H1 (cell line): ENCODE results near the gene NR3C2.

Experiments used
- ATF2 ChIP-seq: IDR thresholded peaks from 2 replicates; pipeline ENCODE4 v1.6.1; 2012; ENCODE audit warnings: low read length, inconsistent platforms
- CTCF ChIP-seq, 3 experiments: IDR thresholded peaks; 1 replicate in 2 of 3; 2 replicates in 1 of 3; pipeline versions ENCODE4 v1.5.1 to v1.6.1; 2011; ENCODE audit warnings: low read length in 3 of 3, mild to moderate bottlenecking in 3 of 3, inconsistent platforms in 2 of 3, low read depth in 1 of 3, moderate library complexity in 1 of 3; ENCODE audit not compliant: insufficient read depth in 1 of 3; ENCODE audit errors: control extremely low read depth in 1 of 3
- EP300 ChIP-seq, 2 experiments: IDR thresholded peaks; 1 replicate in 1 of 2; 2 replicates in 1 of 2; pipeline ENCODE4 v1.6.1; 2011 to 2012; ENCODE audit warnings: low read depth in 2 of 2, low read length in 2 of 2, mild to moderate bottlenecking in 2 of 2, borderline replicate concordance in 1 of 2, inconsistent platforms in 1 of 2, moderate library complexity in 1 of 2
- GTF2F1 ChIP-seq: IDR thresholded peaks from 2 replicates; pipeline ENCODE4 v1.6.1; 2012; ENCODE audit warnings: low read depth, low read length, improper control_type of control experiment, borderline replicate concordance
- MAFK ChIP-seq: IDR thresholded peaks from 2 replicates; pipeline ENCODE4 v1.6.1; 2012; ENCODE audit warnings: low read depth, mild to moderate bottlenecking, improper control_type of control experiment, low read length
- POLR2A ChIP-seq, 2 experiments: IDR thresholded peaks; 1 replicate in 1 of 2; 2 replicates in 1 of 2; pipeline ENCODE4 v1.6.1; 2011; ENCODE audit warnings: low read depth in 2 of 2, low read length in 2 of 2, mild to moderate bottlenecking in 2 of 2; ENCODE audit errors: control extremely low read depth in 1 of 2
- RAD21 ChIP-seq, 2 experiments: IDR thresholded peaks in 1 of 2; conservative IDR thresholded peaks in 1 of 2; 2 replicates each; pipeline ENCODE4 v1.6.1; 2011; ENCODE audit warnings: low read depth in 2 of 2, low read length in 2 of 2, improper control_type of control experiment in 1 of 2, inconsistent platforms in 1 of 2, mild to moderate bottlenecking in 1 of 2, moderate library complexity in 1 of 2
- RFX5 ChIP-seq: IDR thresholded peaks from 2 replicates; pipeline ENCODE4 v1.6.1; 2011; ENCODE audit warnings: low read depth, low read length, improper control_type of control experiment, borderline replicate concordance
- SAP30 ChIP-seq: fragments of 300-600 bp; sonication (generic); IDR thresholded peaks from 2 replicates; pipeline ENCODE4 v1.7.1; 2012; ENCODE audit warnings: low read length, moderate library complexity, mild to moderate bottlenecking, inconsistent platforms; ENCODE audit not compliant: insufficient read depth, insufficient replicate concordance
- SP1 ChIP-seq: IDR thresholded peaks from 2 replicates; pipeline ENCODE4 v1.6.1; 2011; ENCODE audit warnings: low read depth, low read length
- TCF12 ChIP-seq: IDR thresholded peaks from 2 replicates; pipeline ENCODE4 v1.6.1; 2011; ENCODE audit warnings: low read depth, mild to moderate bottlenecking, low read length
- YY1 ChIP-seq: IDR thresholded peaks from 2 replicates; pipeline ENCODE4 v1.6.1; 2011; ENCODE audit warnings: low read depth, mild to moderate bottlenecking, low read length

GRCh38 chr4:148341980-148342800 lies 100.0 kb downstream of the NR3C2 start:
- TF ChIP-seq TCF12 (no peak), POLR2A (IDR thresholded peaks at IDR 0.05; ENCODE audit: control extremely low read depth in 1 of 2, low read depth in 2 of 2, low read length in 2 of 2) (no peak), ATF2 (no peak), GTF2F1 (no peak), RAD21 (IDR thresholded peaks at IDR 0.05 in 1 of 2, conservative IDR thresholded peaks at IDR 0.05 in 1 of 2; ENCODE audit: low read depth in 2 of 2, low read length in 2 of 2) (no peak; a peak in 1 of 4 replicates), CTCF (IDR thresholded peaks at IDR 0.05; ENCODE audit: control extremely low read depth in 1 of 3, insufficient read depth in 1 of 3, low read depth in 1 of 3, low read length in 3 of 3) (no peak), MAFK (no peak), SAP30 (no peak), YY1 (no peak), RFX5 (no peak), SP1 (no peak), EP300 (IDR thresholded peaks at IDR 0.05; ENCODE audit: borderline replicate concordance in 1 of 2, low read depth in 2 of 2, low read length in 2 of 2) (no peak)
